ENCODE measurements around the gene ZNRF3.
"Not testable (repeated sequence)": the region's sequence is repeated elsewhere in the genome, so short reads cannot be mapped to it uniquely, and the experiment has no call there.

Gene ZNRF3

GRCh38 chr22:28864878-28865596 is 18.3 kb upstream of the ZNRF3 start:
- Histone ChIP-seq H3K4me3 (replicated peaks; ENCODE audit: low read depth, low read length) (no peak overlapping the region), H3K27me3 (replicated peaks; ENCODE audit: control insufficient read depth, insufficient read depth, low read length) (no peaks in the 10 kb centered on the region), H3K36me3 (ENCODE audit: control insufficient read depth, insufficient read depth, low read length) (no peaks in the 10 kb centered on the region)
- no peak for TF ChIP-seq CTCF (IDR thresholded peaks at IDR 0.05; ENCODE audit: insufficient read depth, low read length, poor library complexity, severe bottlenecking)
- no peak for DNase-seq (ENCODE audit: extremely low read depth, insufficient read length)

GRCh38 chr22:28867191-28867590 is 16.2 kb upstream of the ZNRF3 start:
- TF ChIP-seq CTCF (IDR thresholded peaks at IDR 0.05; ENCODE audit: insufficient read depth, low read length, poor library complexity, severe bottlenecking): no peak
- no peak overlapping the region for H3K4me3 ChIP-seq (replicated peaks; ENCODE audit: low read depth, low read length)

GRCh38 chr22:28868389-28868788 is 15.0 kb upstream of the ZNRF3 start:
- not testable (repeated sequence) for DNase-seq (ENCODE audit: extremely low read depth, insufficient read length); H3K4me3 ChIP-seq (replicated peaks; ENCODE audit: low read depth, low read length); H3K27me3 ChIP-seq (replicated peaks; ENCODE audit: control insufficient read depth, insufficient read depth, low read length); H3K36me3 ChIP-seq (ENCODE audit: control insufficient read depth, insufficient read depth, low read length)

More at GRCh38 chr22:28867191-28867590, 16.2 kb upstream of the ZNRF3 start:
- no peak for DNase-seq (ENCODE audit: extremely low read depth, insufficient read length)
- Histone ChIP-seq H3K36me3 (ENCODE audit: control insufficient read depth, insufficient read depth, low read length) (no peaks in the 10 kb centered on the region), H3K27me3 (replicated peaks; ENCODE audit: control insufficient read depth, insufficient read depth, low read length) (no peaks in the 10 kb centered on the region)

DNA sequence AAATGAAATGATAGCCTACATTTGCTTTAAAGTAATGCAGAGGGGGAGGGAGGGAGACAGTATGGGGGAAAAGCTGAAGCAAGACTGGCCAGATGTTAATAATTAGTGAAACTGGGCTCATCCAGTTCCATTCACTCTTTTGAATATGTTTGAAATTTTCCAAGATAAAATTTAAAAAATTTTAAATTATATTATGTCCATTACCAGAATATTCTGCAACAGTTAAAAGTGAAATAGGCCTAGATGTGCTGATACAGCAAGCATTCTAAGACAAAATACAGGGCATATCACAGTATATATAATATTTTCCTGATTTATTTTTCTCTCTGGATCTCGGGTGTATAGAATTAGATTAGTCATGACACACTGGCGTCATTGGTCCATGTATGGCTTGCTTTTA is 13.6 kb upstream of the ZNRF3 start:
- Histone ChIP-seq H3K4me3 (replicated peaks; ENCODE audit: low read depth, low read length) (no peak overlapping the region), H3K36me3 (ENCODE audit: control insufficient read depth, insufficient read depth, low read length) (no peaks in the 10 kb centered on the region), H3K27me3 (replicated peaks; ENCODE audit: control insufficient read depth, insufficient read depth, low read length) (no peaks in the 10 kb centered on the region)
- no peak for TF ChIP-seq CTCF (IDR thresholded peaks at IDR 0.05; ENCODE audit: insufficient read depth, low read length, poor library complexity, severe bottlenecking)
- no peak for DNase-seq (ENCODE audit: extremely low read depth, insufficient read length)

DNA sequence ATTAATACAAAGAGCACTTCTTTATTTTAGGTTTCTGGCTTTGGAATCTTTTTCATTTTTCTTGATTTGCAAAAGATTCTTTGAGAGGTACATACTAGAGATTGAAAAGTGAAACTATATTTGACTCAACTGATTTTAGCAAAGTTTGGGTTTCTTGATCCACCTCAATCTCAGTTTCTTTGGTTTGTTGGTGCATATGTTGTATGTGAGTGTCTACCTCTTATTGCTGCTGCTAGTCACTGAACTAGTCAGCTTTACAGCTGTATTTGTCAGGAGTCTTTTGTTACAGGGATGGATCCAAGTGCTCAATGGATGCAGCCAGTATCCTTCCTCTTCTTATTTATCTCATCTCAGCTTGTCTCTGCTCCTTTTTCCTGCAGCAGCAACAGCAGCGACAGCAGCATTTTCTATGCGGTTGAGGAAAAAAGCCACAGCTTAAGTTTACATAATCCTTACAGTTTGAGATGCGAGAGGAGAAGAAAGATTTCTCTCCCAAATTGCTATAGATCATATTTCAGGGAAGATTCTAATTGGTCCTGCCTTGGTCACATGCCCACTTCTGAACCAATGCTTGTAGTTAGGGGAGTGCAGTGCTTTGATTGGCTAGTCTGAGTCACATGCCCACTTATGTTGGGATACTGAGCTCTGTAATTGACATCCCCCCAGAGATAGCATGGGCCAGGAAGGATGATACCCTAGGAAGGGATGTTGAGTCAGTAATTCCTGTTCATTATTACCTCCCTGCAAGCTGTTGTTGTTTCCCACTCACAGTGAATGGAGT is 10.0 kb upstream of the ZNRF3 start:
- no peak for DNase-seq (ENCODE audit: extremely low read depth, insufficient read length)
- no peaks in the 10 kb centered on the region; the same call in 1 of the 2 replicates for H3K27me3 ChIP-seq (replicated peaks; ENCODE audit: control insufficient read depth, insufficient read depth, low read length)
- no peaks in the 10 kb centered on the region for H3K36me3 ChIP-seq (ENCODE audit: control insufficient read depth, insufficient read depth, low read length)
- no peak overlapping the region for H3K4me3 ChIP-seq (replicated peaks; ENCODE audit: low read depth, low read length)
- TF ChIP-seq CTCF (IDR thresholded peaks at IDR 0.05; ENCODE audit: insufficient read depth, low read length, poor library complexity, severe bottlenecking): no peak

DNA sequence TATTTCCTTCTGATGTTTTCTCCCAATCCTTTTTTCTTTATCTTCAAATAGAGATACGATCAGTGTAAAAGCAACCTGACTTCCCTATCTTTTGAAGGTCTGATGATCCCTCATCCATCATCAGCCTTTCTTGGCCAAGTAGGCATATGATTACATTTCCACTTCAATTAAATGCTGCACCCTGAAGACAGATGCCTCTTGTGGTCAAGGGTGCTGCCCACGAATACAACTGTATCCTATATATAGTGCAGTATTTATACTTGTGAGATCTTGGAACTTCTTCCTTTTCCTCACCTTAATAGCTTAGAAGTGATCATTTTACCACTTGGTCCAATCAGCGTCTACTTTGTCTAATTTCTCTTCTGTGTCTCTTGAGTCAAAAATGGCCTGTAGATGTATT is 9.3 kb upstream of the ZNRF3 start:
- H3K36me3 ChIP-seq (ENCODE audit: control insufficient read depth, insufficient read depth, low read length): no peaks in the 10 kb centered on the region
- no peaks in the 10 kb centered on the region; the same call in 1 of the 2 replicates for H3K27me3 ChIP-seq (replicated peaks; ENCODE audit: control insufficient read depth, insufficient read depth, low read length)
- no peak for DNase-seq (ENCODE audit: extremely low read depth, insufficient read length)
- no peak overlapping the region for H3K4me3 ChIP-seq (replicated peaks; ENCODE audit: low read depth, low read length)
- no peak for TF ChIP-seq CTCF (IDR thresholded peaks at IDR 0.05; ENCODE audit: insufficient read depth, low read length, poor library complexity, severe bottlenecking)
